Glutamatergic neuron (in vitro differentiated cells): ENCODE results near the gene TNFSF9. TPM values are rescaled to one million over a fixed set of nuclear protein-coding genes. Genes with fewer than 3 reads are reported as not detected.

Source experiments
- DNase-seq: peaks from one replicate; pipeline ENCODE4 v3.0.0; 2022
- H3K27ac Mint-ChIP-seq: one replicate; pipeline ENCODE4 v1.8.0; 2020; ENCODE audit warnings: mild to moderate bottlenecking, mixed read lengths, inconsistent platforms; ENCODE audit not compliant: unreplicated experiment
- H3K27me3 Mint-ChIP-seq: one replicate; pipeline ENCODE4 v1.8.0; 2020; ENCODE audit warnings: mild to moderate bottlenecking, moderate library complexity, mixed read lengths, inconsistent platforms; ENCODE audit not compliant: unreplicated experiment
- H3K36me3 Mint-ChIP-seq: one replicate; pipeline ENCODE4 v1.8.0; 2020; ENCODE audit warnings: mild to moderate bottlenecking, mixed read lengths, inconsistent platforms; ENCODE audit not compliant: unreplicated experiment
- H3K4me1 Mint-ChIP-seq: one replicate; pipeline ENCODE4 v1.8.0; 2020; ENCODE audit warnings: mild to moderate bottlenecking, low read depth, mixed read lengths, inconsistent platforms; ENCODE audit not compliant: unreplicated experiment
- H3K4me3 Mint-ChIP-seq: one replicate; pipeline ENCODE4 v1.8.0; 2020; ENCODE audit warnings: mild to moderate bottlenecking, mixed read lengths, inconsistent platforms; ENCODE audit not compliant: unreplicated experiment
- H3K9me3 Mint-ChIP-seq: one replicate; pipeline ENCODE4 v1.8.0; 2020; ENCODE audit warnings: mild to moderate bottlenecking, moderate library complexity, mixed read lengths, inconsistent platforms; ENCODE audit not compliant: unreplicated experiment
- total RNA-seq: library from RNA; stranded (reverse); fragmentation: NEBNext Ultra II Directional; extraction: Animal tissue kit (Norgen Biotek cat#: 25700); gene quantifications from one replicate; pipeline ENCODE4 v1.2.1, GENCODE V29; 2021; ENCODE audit not compliant: unreplicated experiment
- TF ChIP-seq, protein P1 (sequence below): fragments of 200-600 bp; sonication (generic); IDR thresholded peaks from one replicate; pipeline ENCODE4 v1.5.0; 2021; ENCODE audit not compliant: partially characterized antibody, unreplicated experiment

The TNFSF9 gene
- total RNA-seq, 1 donor from 2014 or later, result 6.9 TPM

DNA sequence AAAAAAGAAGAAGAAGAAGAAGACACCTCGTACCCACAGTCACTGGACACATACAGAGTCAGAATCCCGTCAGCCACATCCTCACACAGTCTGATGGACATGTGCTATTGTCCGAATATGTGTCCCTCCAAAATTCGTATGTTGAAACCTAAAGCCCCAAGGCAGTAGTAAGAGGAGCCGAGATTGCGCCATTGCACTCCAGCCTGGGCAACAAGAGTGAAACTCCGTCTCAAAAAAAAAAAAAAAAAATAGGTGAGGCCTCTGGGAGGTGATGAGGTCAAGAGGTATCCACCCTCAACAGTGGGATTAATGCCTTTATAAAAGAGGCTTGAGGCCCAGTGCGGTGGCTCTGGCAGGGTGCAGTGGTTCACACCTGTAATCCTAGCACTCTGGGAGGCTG is 46.6 kb upstream of the TNFSF9 start:
- no peaks in the 10 kb centered on the region for H3K4me1 Mint-ChIP-seq
- TF ChIP-seq, protein P1, sequence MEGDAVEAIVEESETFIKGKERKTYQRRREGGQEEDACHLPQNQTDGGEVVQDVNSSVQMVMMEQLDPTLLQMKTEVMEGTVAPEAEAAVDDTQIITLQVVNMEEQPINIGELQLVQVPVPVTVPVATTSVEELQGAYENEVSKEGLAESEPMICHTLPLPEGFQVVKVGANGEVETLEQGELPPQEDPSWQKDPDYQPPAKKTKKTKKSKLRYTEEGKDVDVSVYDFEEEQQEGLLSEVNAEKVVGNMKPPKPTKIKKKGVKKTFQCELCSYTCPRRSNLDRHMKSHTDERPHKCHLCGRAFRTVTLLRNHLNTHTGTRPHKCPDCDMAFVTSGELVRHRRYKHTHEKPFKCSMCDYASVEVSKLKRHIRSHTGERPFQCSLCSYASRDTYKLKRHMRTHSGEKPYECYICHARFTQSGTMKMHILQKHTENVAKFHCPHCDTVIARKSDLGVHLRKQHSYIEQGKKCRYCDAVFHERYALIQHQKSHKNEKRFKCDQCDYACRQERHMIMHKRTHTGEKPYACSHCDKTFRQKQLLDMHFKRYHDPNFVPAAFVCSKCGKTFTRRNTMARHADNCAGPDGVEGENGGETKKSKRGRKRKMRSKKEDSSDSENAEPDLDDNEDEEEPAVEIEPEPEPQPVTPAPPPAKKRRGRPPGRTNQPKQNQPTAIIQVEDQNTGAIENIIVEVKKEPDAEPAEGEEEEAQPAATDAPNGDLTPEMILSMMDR, result no peak
- no peaks in the 10 kb centered on the region for H3K9me3 Mint-ChIP-seq
- H3K36me3 Mint-ChIP-seq, result no peaks in the 10 kb centered on the region
- no peak overlapping the region for H3K27ac Mint-ChIP-seq
- no peak overlapping the region for H3K4me3 Mint-ChIP-seq
- no peaks in the 10 kb centered on the region for H3K27me3 Mint-ChIP-seq
- DNase-seq, result no peak

DNA sequence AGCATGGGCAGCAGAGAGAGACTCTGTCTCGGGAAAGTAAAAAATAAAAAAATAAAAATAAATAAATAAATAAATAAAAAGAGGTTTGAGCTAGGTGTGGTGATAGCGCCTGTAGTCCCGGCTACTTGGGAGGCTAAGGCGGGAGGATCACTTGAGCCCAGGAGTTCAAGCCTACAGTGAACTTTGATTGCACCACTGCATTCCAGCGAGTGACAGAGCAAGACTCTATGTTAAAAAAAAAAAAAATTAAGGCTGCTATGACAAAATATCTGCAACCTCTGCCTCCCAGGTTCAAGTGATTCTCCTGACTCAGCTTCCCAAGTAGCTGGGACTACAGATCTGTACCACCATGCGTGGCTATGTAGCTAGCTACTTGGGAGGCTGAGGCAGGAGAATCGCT is 46.0 kb upstream of the TNFSF9 start:
- Mint-ChIP-seq H3K9me3 (no peaks in the 10 kb centered on the region), H3K27ac (no peak overlapping the region), H3K4me1 (no peaks in the 10 kb centered on the region), H3K36me3 (no peaks in the 10 kb centered on the region), H3K4me3 (no peak overlapping the region), H3K27me3 (no peaks in the 10 kb centered on the region)
- TF ChIP-seq, protein P1, result no peak
- no peak for DNase-seq

DNA sequence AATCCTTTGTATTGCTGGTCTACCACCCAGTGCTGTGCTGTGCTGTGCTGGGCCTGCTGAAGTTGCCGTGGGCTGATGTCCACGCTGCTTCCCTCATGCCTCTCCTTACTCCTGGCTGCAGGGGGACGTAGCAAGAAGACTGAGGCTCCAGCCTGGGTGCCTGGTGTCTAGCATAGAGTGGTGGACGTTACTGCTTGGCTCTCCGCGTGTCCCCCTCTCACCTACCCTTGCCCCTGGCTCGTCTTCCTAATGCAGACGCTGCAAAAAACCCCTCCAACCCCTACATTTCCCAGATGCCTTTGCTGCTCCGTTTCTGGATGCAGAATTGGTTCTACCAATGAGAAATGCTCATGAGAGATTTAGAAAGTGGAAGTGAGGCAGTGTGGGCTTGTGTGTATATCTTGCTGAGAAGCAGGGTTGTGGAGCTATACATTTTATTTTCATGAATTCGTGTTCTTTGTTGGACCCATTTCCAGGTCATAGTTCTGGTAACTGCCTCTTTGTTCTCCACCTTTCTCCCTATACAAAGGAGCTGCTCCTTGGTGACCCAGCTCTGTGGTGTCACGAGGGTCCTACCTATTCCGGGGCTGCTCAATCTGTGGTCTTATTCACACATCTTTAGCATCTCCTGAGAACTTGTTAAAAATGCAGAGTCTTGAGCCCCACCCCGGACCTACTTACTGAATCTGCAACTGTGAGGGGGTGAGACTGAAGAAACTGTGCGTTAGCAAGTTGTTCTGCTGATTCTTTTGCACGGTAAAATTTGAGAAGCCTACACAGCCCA is 41.4 kb upstream of the TNFSF9 start:
- no peak for DNase-seq

DNA sequence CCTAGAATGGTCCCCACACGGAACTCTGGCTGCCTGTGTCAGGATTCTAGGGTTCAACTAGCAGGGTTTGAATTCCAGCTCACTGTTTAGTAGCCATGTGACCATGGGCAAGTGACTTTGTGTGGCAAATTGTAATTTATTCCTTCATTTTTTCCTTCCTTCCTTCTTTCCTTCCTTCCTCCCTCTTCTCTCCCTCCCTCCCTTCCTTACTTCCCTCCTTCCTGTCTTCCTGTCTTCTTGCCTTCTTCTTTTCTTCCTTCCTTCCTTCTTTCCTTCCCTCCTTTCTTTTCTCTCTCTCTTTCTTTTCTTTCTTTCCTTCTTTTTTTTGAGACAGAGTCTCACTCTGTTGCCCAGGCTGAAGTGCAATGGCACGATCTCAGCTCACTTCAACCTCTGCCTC is 40.7 kb upstream of the TNFSF9 start:
- H3K4me3 Mint-ChIP-seq, result no peak overlapping the region
- peaks cover 6% of the 10 kb centered on the region for H3K36me3 Mint-ChIP-seq
- no peaks in the 10 kb centered on the region for H3K4me1 Mint-ChIP-seq
- peaks cover 4% of the 10 kb centered on the region for H3K27me3 Mint-ChIP-seq
- no peak for DNase-seq
- peaks cover 5% of the 10 kb centered on the region for H3K9me3 Mint-ChIP-seq
- TF ChIP-seq, protein P1, result no peak
- no peak overlapping the region for H3K27ac Mint-ChIP-seq

More for the DNA sequence above, 41.4 kb upstream of the TNFSF9 start:
- Mint-ChIP-seq H3K9me3 (peaks cover 3% of the 10 kb centered on the region), H3K4me1 (no peaks in the 10 kb centered on the region), H3K27me3 (peaks cover under 1% of the 10 kb centered on the region), H3K27ac (no peak overlapping the region), H3K4me3 (no peak overlapping the region), H3K36me3 (peaks cover 2% of the 10 kb centered on the region)
- TF ChIP-seq, protein P1, result no peak

DNA sequence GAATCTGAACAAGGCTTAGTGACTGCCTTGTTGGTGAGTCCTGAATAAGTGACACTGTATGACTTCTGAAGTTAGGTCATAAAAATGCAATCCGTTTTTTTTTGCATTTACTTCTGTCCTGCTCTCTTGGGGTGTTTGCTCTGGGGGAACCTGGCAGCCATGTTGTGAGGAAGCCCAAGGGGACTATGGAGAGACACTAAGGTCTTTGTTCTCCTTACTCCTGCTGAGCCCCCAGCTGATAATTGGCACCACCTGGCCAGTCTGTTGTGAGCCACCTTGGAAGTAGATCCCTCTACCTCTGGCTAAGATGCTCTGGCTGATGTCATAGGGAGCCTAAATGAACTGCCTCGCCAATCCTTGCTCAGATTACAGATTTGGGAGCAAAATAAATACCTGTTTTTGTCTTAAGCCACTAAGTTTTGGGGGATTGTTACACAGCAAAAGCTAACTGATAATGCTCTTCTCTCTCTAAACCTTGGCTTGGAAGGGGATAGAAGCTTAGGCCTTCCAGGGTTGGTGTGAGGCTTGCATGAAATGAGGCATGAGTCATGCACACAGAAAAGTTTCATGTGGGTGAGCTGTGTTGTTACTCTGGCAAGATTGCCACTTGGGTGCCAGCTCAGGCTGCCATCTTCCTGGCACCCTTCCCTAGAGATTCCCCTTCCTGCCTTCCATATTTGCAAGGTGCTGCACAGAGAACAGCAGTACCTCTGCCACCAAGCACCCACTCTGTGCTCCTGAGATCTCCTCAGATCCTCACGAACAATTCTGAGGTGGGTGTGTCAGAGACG is 38.8 kb upstream of the TNFSF9 start:
- H3K9me3 Mint-ChIP-seq, result peaks cover 5% of the 10 kb centered on the region
- no peak for DNase-seq
- no peaks in the 10 kb centered on the region for H3K4me1 Mint-ChIP-seq
- H3K4me3 Mint-ChIP-seq, result no peak overlapping the region
- TF ChIP-seq, protein P1, result no peak
- H3K27me3 Mint-ChIP-seq, result peaks cover 4% of the 10 kb centered on the region
- H3K27ac Mint-ChIP-seq, result no peak overlapping the region
- H3K36me3 Mint-ChIP-seq, result peaks cover 6% of the 10 kb centered on the region
